COLO668 (cell line): ENCODE measurements around the gene ZNF738.

Experiments
- DNase-seq: peaks from one replicate; lab custom pipeline; 2025; ENCODE audit not compliant: unreplicated experiment; lab: John Stamatoyannopoulos, UW

Gene ZNF738

GRCh38 chr19:21422244-21422643 is 63.4 kb downstream of the ZNF738 start:
- no peak for DNase-seq

- no peak for DNase-seq
Measured at GRCh38 chr19:21423057-21424041, 64.5 kb downstream of the ZNF738 start.
